K562 (cell line): ENCODE results near the gene SLC7A5. TPM values are rescaled to one million over a fixed set of nuclear protein-coding genes. Genes with fewer than 3 reads are reported as not detected.
A peak's percentile ranks its signal among the peaks of the same experiment; 100 is the strongest.

Experiments used
- ELK3 ChIP-seq: fragments of 450-650 bp; formaldehyde crosslinking; IDR thresholded peaks from 2 replicates; pipeline ENCODE4 v1.4.0; 2020; ENCODE audit warnings: mild to moderate bottlenecking
- EP400 ChIP-seq: fragments of 450-650 bp; IDR thresholded peaks from 2 replicates; pipeline ENCODE4 v1.6.1; 2017; ENCODE audit warnings: antibody characterized with exemption, mild to moderate bottlenecking, moderate library complexity
- EZH2 ChIP-seq: IDR thresholded peaks from 2 replicates; pipeline ENCODE4 v1.6.1; 2012; ENCODE audit warnings: low read depth, mild to moderate bottlenecking, inconsistent platforms, low read length, borderline replicate concordance
- GMEB1 ChIP-seq: fragments of 250-450 bp; sonication (Bioruptor Pico); IDR thresholded peaks from 2 replicates; pipeline ENCODE4 v1.4.0; 2020; ENCODE audit warnings: mild to moderate bottlenecking
- GTF2F1 ChIP-seq: IDR thresholded peaks from 2 replicates; pipeline ENCODE4 v1.6.1; 2011; ENCODE audit warnings: low read depth, low read length, improper control_type of control experiment
- HLTF ChIP-seq: fragments of 450-650 bp; IDR thresholded peaks from 2 replicates; pipeline ENCODE4 v1.6.1; 2016
- MAFF ChIP-seq: IDR thresholded peaks from 2 replicates; pipeline ENCODE4 v1.6.1; 2012; ENCODE audit warnings: low read length, improper control_type of control experiment
- MCM7 ChIP-seq, 2 experiments: fragments of 450-650 bp; IDR thresholded peaks; 2 replicates each; pipeline ENCODE4 v1.6.1; 2016 to 2018
- NONO ChIP-seq, 2 experiments: fragments of 200-400 bp in 1 of 2; fragments of 450-650 bp in 1 of 2; formaldehyde crosslinking in 1 of 2; IDR thresholded peaks; 2 replicates each; pipeline ENCODE4 v1.6.1; 2017; ENCODE audit warnings: low read depth in 2 of 2, mild to moderate bottlenecking in 2 of 2, moderate library complexity in 2 of 2, low read length in 1 of 2
- NRF1 ChIP-seq, 2 experiments: fragments of 450-650 bp; IDR thresholded peaks in 1 of 2; conservative IDR thresholded peaks in 1 of 2; 2 replicates each; pipeline ENCODE4 v1.6.1; 2014; ENCODE audit warnings: mild to moderate bottlenecking in 2 of 2
- PCBP1 ChIP-seq: fragments of 200-400 bp; formaldehyde crosslinking; IDR thresholded peaks from 2 replicates; pipeline ENCODE4 v1.6.1; 2018; ENCODE audit warnings: mild to moderate bottlenecking, low read depth, low read length; ENCODE audit not compliant: poor library complexity, severe bottlenecking
- SOX6 ChIP-seq: fragments of 450-650 bp; IDR thresholded peaks from 2 replicates; pipeline ENCODE4 v1.6.1; 2014; ENCODE audit warnings: mild to moderate bottlenecking
- TBP ChIP-seq: optimal IDR thresholded peaks from 2 replicates; pipeline ENCODE3; 2011; ENCODE audit warnings: low read depth, low read length, improper control_type of control experiment
- UBTF ChIP-seq, 2 experiments: IDR thresholded peaks; 2 replicates each; pipeline ENCODE4 v1.6.1; 2012; ENCODE audit warnings: improper control_type of control experiment in 2 of 2, low read depth in 2 of 2, low read length in 2 of 2, borderline replicate concordance in 1 of 2
- ZNF239 ChIP-seq: fragments of 250-450 bp; sonication (Bioruptor Pico); IDR thresholded peaks from 2 replicates; pipeline ENCODE4 v1.4.0; 2020; ENCODE audit warnings: mild to moderate bottlenecking
- ZNF449 ChIP-seq: fragments of 250-450 bp; sonication (Bioruptor Pico); IDR thresholded peaks from 2 replicates; pipeline ENCODE4 v1.8.0; 2022; ENCODE audit warnings: moderate library complexity, mild to moderate bottlenecking, inconsistent platforms
- ZNF707 ChIP-seq: fragments of 250-450 bp; sonication (Bioruptor Pico); conservative IDR thresholded peaks from 2 replicates; pipeline ENCODE4 v1.8.0; 2022; ENCODE audit warnings: inconsistent platforms, mild to moderate bottlenecking, moderate library complexity
- polyA plus RNA-seq, 8 experiments: library from polyadenylated mRNA; depleted of rRNA in 4 of 8; stranded (reverse) in 5 of 8; unstranded in 3 of 8; fragments of >200 nt; fragmentation: Nextera tagmentation in 2 of 8; fragmentation: Illumina TruSeq in 1 of 8; extraction: Ambion mirVana in 2 of 8; extraction: Trizol in 1 of 8; gene quantifications; 2 replicates each; pipeline versions ENCODE4 v1.2.1 to v1.2.3, GENCODE V29; 2011 to 2014; ENCODE audit warnings: inconsistent platforms in 1 of 8, missing spikeins in 1 of 8
- total RNA-seq, 7 experiments: library from RNA; depleted of rRNA in 6 of 7; stranded (reverse); fragments of >200 nt in 6 of 7; fragmentation: Illumina TruSeq in 2 of 7; extraction: Trizol in 2 of 7; gene quantifications; 2 replicates each; pipeline versions ENCODE4 v1.2.1 to v1.2.3, GENCODE V29; 2011 to 2021; ENCODE audit warnings: low replicate concordance in 1 of 7
- TF ChIP-seq, protein P1 (sequence below): fragments of 250-450 bp; sonication (Bioruptor Pico); IDR thresholded peaks from 2 replicates; pipeline ENCODE4 v1.4.0; 2020
- TF ChIP-seq, protein P2 (sequence below), 2 experiments: fragments of 450-650 bp; conservative IDR thresholded peaks; 2 replicates each; pipeline ENCODE4 v1.6.1; 2017; ENCODE audit warnings: mild to moderate bottlenecking in 2 of 2, moderate library complexity in 2 of 2

The SLC7A5 gene
- total and polyA plus RNA-seq, 9 of the 15 experiments (the other 6 are each of a cell fraction or from before 2014, with no cell fraction given), result 1.9 to 220 (median 18.6) TPM

DNA sequence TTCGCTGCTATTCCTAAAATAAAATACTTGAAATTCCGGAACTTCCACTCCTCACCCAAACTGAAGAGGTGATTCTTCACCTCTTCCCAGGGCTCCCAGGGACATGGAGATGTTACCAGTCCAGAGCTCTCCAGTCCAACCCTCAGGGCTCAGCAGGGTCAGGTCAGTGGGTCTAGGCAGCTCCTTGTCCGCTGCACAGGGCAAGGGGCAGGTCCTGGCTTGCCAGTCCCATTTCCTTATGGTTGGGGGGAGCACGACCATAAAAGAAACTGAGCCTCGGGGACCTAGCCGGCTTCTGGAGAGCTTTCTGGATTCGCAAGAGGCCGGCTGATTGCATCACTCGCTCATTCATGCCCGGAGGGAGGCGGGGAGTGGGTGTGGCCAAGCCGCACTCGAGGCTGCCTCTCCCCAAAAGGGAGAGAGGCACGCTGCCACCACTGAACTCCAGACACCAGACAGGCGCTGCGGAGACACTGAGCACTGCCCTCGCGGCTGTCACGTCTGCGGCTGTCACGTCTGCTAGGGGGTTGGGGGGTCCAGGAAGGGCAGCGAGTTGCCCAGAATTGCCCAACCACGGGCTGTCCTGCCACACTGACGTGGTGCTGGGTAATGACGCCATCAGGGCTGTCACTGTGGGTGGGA lies 15.8 kb downstream of the SLC7A5 start (continued):
- no peak for TF ChIP-seq EZH2
- TF ChIP-seq NRF1 (conservative IDR thresholded peaks at IDR 0.05 in 1 of 2, IDR thresholded peaks at IDR 0.05 in 1 of 2), result peak in 1 of 2 experiments; percentile 37; a peak in 1 of 4 replicates
- TF ChIP-seq GTF2F1, result 0 out of 2 replicates have a peak, but pooled peaks have one; percentile 46
- no peak for TF ChIP-seq MAFF
- TF ChIP-seq MCM7 (IDR thresholded peaks at IDR 0.05), result no peak
- TF ChIP-seq, protein P1, sequence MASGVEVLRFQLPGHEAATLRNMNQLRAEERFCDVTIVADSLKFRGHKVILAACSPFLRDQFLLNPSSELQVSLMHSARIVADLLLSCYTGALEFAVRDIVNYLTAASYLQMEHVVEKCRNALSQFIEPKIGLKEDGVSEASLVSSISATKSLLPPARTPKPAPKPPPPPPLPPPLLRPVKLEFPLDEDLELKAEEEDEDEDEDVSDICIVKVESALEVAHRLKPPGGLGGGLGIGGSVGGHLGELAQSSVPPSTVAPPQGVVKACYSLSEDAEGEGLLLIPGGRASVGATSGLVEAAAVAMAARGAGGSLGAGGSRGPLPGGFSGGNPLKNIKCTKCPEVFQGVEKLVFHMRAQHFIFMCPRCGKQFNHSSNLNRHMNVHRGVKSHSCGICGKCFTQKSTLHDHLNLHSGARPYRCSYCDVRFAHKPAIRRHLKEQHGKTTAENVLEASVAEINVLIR (CRISPR knock-in tag), result no peak
- 0 out of 2 replicates have a peak, but pooled peaks have one; percentile 40 for TF ChIP-seq ZNF449 (CRISPR knock-in tag)
- TF ChIP-seq PCBP1, result peak; percentile 57
- TF ChIP-seq, protein P2, sequence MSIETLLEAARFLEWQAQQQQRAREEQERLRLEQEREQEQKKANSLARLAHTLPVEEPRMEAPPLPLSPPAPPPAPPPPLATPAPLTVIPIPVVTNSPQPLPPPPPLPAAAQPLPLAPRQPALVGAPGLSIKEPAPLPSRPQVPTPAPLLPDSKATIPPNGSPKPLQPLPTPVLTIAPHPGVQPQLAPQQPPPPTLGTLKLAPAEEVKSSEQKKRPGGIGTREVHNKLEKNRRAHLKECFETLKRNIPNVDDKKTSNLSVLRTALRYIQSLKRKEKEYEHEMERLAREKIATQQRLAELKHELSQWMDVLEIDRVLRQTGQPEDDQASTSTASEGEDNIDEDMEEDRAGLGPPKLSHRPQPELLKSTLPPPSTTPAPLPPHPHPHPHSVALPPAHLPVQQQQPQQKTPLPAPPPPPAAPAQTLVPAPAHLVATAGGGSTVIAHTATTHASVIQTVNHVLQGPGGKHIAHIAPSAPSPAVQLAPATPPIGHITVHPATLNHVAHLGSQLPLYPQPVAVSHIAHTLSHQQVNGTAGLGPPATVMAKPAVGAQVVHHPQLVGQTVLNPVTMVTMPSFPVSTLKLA (conservative IDR thresholded peaks at IDR 0.05), result peak; percentile 42 to 66; a peak in 3 of 4 replicates
- peak; percentile 41 for TF ChIP-seq TBP
- no peak for TF ChIP-seq NONO (IDR thresholded peaks at IDR 0.05; ENCODE audit: low read depth in 2 of 2, low read length in 1 of 2)
- peak; percentile 66 for TF ChIP-seq ZNF707
- TF ChIP-seq ELK3, result no peak
- peak; percentile 34; the same call in 1 of the 2 replicates for TF ChIP-seq SOX6
- peak; percentile 65 for TF ChIP-seq ZNF239 (CRISPR knock-in tag)
- no peak for TF ChIP-seq UBTF (IDR thresholded peaks at IDR 0.05; ENCODE audit: borderline replicate concordance in 1 of 2, low read depth in 2 of 2, low read length in 2 of 2)
- no peak for TF ChIP-seq HLTF
- TF ChIP-seq EP400, result peak; percentile 90
- TF ChIP-seq GMEB1, result no peak
